OCI-LY1 (cell line): Measurements from ENCODE around the gene MAPK11.

Experiments
- EZH2 ChIP-seq: fragments of 200-600 bp; sonication (generic), shearing (Covaris generic); IDR thresholded peaks from 2 replicates; pipeline ENCODE4 v1.8.0; 2017; ENCODE audit warnings: borderline replicate concordance, mixed run types, mild to moderate bottlenecking, antibody characterized with exemption, low read length, moderate library complexity, mixed read lengths
- TF ChIP-seq, protein P1 (sequence below): fragments of 200-600 bp; sonication (generic), shearing (Covaris generic); IDR thresholded peaks from 2 replicates; pipeline ENCODE4 v1.5.1; 2017; ENCODE audit warnings: mild to moderate bottlenecking, antibody characterized with exemption, low read length, moderate library complexity, mixed read lengths

DNA sequence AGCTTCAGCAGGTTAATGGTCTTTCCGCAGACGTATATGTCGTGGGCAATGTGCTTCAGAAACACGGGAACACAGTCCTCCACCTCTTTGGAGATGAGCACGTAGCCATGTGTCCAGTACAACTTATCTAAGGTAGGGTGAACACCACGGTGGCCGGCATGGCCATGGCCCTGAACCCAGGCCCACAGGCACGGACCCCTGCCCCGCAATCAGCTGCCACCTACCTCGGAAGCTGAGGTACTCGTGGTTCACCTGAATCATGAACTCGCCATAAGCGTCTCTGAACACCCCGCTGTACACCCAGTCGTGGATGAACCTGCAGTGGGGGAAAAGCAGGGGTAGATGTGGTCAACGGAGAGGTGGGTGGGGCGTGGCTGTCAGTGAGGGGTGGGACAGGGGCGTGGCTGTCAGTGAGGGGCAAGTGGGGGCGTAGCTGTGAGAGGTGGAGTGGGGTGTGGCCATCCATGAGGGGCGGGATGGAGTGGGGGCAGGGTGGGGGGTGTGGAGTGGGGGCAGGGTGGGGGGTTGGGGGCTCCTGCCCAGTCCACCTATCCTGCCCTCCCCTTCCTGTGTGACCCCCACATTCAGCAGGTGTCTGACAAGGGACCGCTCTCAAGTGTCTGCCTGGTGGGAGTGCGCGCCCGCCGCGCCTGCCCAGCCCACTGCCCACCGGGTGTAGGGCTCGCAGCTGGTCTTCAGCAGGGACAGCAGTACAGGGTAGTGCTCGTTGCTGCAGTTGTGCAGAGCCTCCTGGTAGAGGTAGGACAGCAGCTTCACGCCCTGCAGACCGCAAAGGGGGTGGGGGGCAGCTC, 43.9 kb downstream of the MAPK11 start:
- TF ChIP-seq, protein P1, sequence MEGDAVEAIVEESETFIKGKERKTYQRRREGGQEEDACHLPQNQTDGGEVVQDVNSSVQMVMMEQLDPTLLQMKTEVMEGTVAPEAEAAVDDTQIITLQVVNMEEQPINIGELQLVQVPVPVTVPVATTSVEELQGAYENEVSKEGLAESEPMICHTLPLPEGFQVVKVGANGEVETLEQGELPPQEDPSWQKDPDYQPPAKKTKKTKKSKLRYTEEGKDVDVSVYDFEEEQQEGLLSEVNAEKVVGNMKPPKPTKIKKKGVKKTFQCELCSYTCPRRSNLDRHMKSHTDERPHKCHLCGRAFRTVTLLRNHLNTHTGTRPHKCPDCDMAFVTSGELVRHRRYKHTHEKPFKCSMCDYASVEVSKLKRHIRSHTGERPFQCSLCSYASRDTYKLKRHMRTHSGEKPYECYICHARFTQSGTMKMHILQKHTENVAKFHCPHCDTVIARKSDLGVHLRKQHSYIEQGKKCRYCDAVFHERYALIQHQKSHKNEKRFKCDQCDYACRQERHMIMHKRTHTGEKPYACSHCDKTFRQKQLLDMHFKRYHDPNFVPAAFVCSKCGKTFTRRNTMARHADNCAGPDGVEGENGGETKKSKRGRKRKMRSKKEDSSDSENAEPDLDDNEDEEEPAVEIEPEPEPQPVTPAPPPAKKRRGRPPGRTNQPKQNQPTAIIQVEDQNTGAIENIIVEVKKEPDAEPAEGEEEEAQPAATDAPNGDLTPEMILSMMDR, result no peak
- TF ChIP-seq EZH2, result no peak
